ENCODE results near the gene IL11.

The IL11 gene

GRCh38 chr19:55368106-55368505 is 2.2 kb downstream of the IL11 start:
- TF ChIP-seq EP300 (IDR thresholded peaks at IDR 0.05; ENCODE audit: borderline replicate concordance) (no peak), MAX (IDR thresholded peaks at IDR 0.05) (no peak), USF1 (IDR thresholded peaks at IDR 0.05) (no peak), YY1 (IDR thresholded peaks at IDR 0.05; ENCODE audit: low read depth) (no peak), REST (IDR thresholded peaks at IDR 0.05; ENCODE audit: low read depth) (no peak), CEBPB (IDR thresholded peaks at IDR 0.05) (no peak), CREB1 (IDR thresholded peaks at IDR 0.05; ENCODE audit: low read depth) (no peak), TEAD4 (IDR thresholded peaks at IDR 0.05) (no peak), ZBTB7A (IDR thresholded peaks at IDR 0.05; ENCODE audit: low read depth) (no peak), TAF1 (IDR thresholded peaks at IDR 0.05; ENCODE audit: low read depth) (no peak), NFIC (IDR thresholded peaks at IDR 0.05) (no peak)

GRCh38 chr19:55366790-55367189 is 3.5 kb downstream of the IL11 start:
- TF ChIP-seq TCF12 (IDR thresholded peaks at IDR 0.05; ENCODE audit: low read depth) (no peak), EGR1 (IDR thresholded peaks at IDR 0.05) (no peak), EP300 (IDR thresholded peaks at IDR 0.05; ENCODE audit: borderline replicate concordance) (no peak), TAF1 (IDR thresholded peaks at IDR 0.05; ENCODE audit: low read depth) (no peak), CEBPB (IDR thresholded peaks at IDR 0.05) (no peak)

- TF ChIP-seq MAX (IDR thresholded peaks at IDR 0.05) (no peak), USF1 (IDR thresholded peaks at IDR 0.05) (no peak), REST (IDR thresholded peaks at IDR 0.05; ENCODE audit: low read depth) (no peak), CEBPB (IDR thresholded peaks at IDR 0.05) (no peak), FOXM1 (IDR thresholded peaks at IDR 0.05; ENCODE audit: borderline replicate concordance, low read depth) (no peak), ZBTB7A (IDR thresholded peaks at IDR 0.05; ENCODE audit: low read depth) (no peak), NFIC (IDR thresholded peaks at IDR 0.05) (no peak), TCF12 (IDR thresholded peaks at IDR 0.05; ENCODE audit: low read depth) (no peak), EGR1 (IDR thresholded peaks at IDR 0.05) (no peak), EP300 (IDR thresholded peaks at IDR 0.05; ENCODE audit: borderline replicate concordance) (no peak), YY1 (IDR thresholded peaks at IDR 0.05; ENCODE audit: low read depth) (no peak), CREB1 (IDR thresholded peaks at IDR 0.05; ENCODE audit: low read depth) (no peak), TEAD4 (IDR thresholded peaks at IDR 0.05) (no peak), TAF1 (IDR thresholded peaks at IDR 0.05; ENCODE audit: low read depth) (no peak), RAD21 (IDR thresholded peaks at IDR 0.05; ENCODE audit: low read depth) (no peak)
These were observed 4.3 kb downstream of the IL11 start for GRCh38 chr19:55365964-55366363.

GRCh38 chr19:55365245-55365644 is 5.0 kb downstream of the IL11 start:
- no peak for TF ChIP-seq FOXM1 (IDR thresholded peaks at IDR 0.05; ENCODE audit: borderline replicate concordance, low read depth)
- TF ChIP-seq EP300 (IDR thresholded peaks at IDR 0.05; ENCODE audit: borderline replicate concordance), result no peak
- no peak for TF ChIP-seq EGR1 (IDR thresholded peaks at IDR 0.05)
- no peak for TF ChIP-seq TAF1 (IDR thresholded peaks at IDR 0.05; ENCODE audit: low read depth)
- no peak for TF ChIP-seq MAX (IDR thresholded peaks at IDR 0.05)
- TF ChIP-seq NFIC (IDR thresholded peaks at IDR 0.05), result no peak
- TF ChIP-seq TEAD4 (IDR thresholded peaks at IDR 0.05), result no peak

GRCh38 chr19:55362990-55363716 is 7.1 kb downstream of the IL11 start, which contains the start of gene GARIN5B:
Gene GARIN5B (minus strand): TSS chr19:55363260. CDS start chr19:55363066, 194 bp downstream.
- TF ChIP-seq EGR1 (IDR thresholded peaks at IDR 0.05), result no peak
- no peak for TF ChIP-seq USF1 (IDR thresholded peaks at IDR 0.05)
- no peak for TF ChIP-seq FOXM1 (IDR thresholded peaks at IDR 0.05; ENCODE audit: borderline replicate concordance, low read depth)
- TF ChIP-seq RAD21 (IDR thresholded peaks at IDR 0.05; ENCODE audit: low read depth), result no peak
- no peak for TF ChIP-seq CEBPB (IDR thresholded peaks at IDR 0.05)
- no peak for TF ChIP-seq EP300 (IDR thresholded peaks at IDR 0.05; ENCODE audit: borderline replicate concordance)
- no peak for TF ChIP-seq TAF1 (IDR thresholded peaks at IDR 0.05; ENCODE audit: low read depth)
- TF ChIP-seq MAX (IDR thresholded peaks at IDR 0.05), result no peak
- no peak for TF ChIP-seq ZBTB7A (IDR thresholded peaks at IDR 0.05; ENCODE audit: low read depth)
- TF ChIP-seq YY1 (IDR thresholded peaks at IDR 0.05; ENCODE audit: low read depth), result no peak
- TF ChIP-seq TEAD4 (IDR thresholded peaks at IDR 0.05), result no peak
- TF ChIP-seq TCF12 (IDR thresholded peaks at IDR 0.05; ENCODE audit: low read depth), result no peak
- TF ChIP-seq NFIC (IDR thresholded peaks at IDR 0.05), result no peak
- TF ChIP-seq REST (IDR thresholded peaks at IDR 0.05; ENCODE audit: low read depth), result no peak
- no peak for TF ChIP-seq CREB1 (IDR thresholded peaks at IDR 0.05; ENCODE audit: low read depth)

Data from Ishikawa (cell line).